K562 (cell line): ENCODE measurements around the gene NBEA. TPM values are rescaled to one million over a fixed set of nuclear protein-coding genes. Genes with fewer than 3 reads are reported as not detected.

Experiments
- ATAC-seq: fragments of 200-7000 bp; cut with Tn5 transposase; 3 replicates; pipeline ENCODE4 v1.9.1; 2020; ENCODE audit warnings: moderate library complexity
- BruUV-seq: library from RNA; stranded (reverse); fragments of 400-500 nt; replicated peaks from 2 replicates; lab custom pipeline; 2021; lab: Mats Ljungman, UMichigan
- CTCF ChIA-PET: fragments of 300-600 bp; formaldehyde crosslinking; extraction: SDS; loops from one replicate; lab custom pipeline; 2021; ENCODE audit warnings: low intra/inter-chr PET ratio; lab: Yijun Ruan, JAX
- POLR2A ChIA-PET: fragments of 300-600, 350-650 bp; sonication (Branson Sonifier 250); formaldehyde crosslinking; extraction: SDS; loops from one replicate; lab custom pipeline; 2021; ENCODE audit warnings: antibody characterized with exemption, inconsistent platforms; lab: Yijun Ruan, JAX
- DNase-seq, 4 experiments: peaks; one replicate each; pipeline versions ENCODE4 v3.0.0 to v3.0.0-alpha.2; 2011 to 2018; ENCODE audit warnings: low spot score in 3 of 4, mixed read lengths in 3 of 4; ENCODE audit errors: extremely low read depth in 1 of 4
- FAIRE-seq: peaks from 2 replicates; lab custom pipeline; 2011; peaks lifted over from hg19 to GRCh38; lab: Jason Lieb, UNC
- H2AFZ ChIP-seq: 2 replicates; pipeline ENCODE4 v1.6.0; 2011; ENCODE audit warnings: low read depth, low read length, control low read depth, inconsistent platforms
- H3K27ac ChIP-seq: fragments of 200-600 bp; 3 replicates; pipeline ENCODE4 v1.8.0; 2011; ENCODE audit warnings: low read depth, mild to moderate bottlenecking, control low read depth, inconsistent platforms, low read length, moderate library complexity, mixed read lengths; ENCODE audit errors: extremely low read depth
- H3K27me3 ChIP-seq, 2 experiments: fragments of 300-600 bp in 1 of 2; 2 replicates in 1 of 2; 3 replicates in 1 of 2; pipeline versions ENCODE4 v1.6.0 to v1.8.0; 2011; ENCODE audit warnings: inconsistent platforms in 2 of 2, low read length in 2 of 2, mild to moderate bottlenecking in 1 of 2, mixed read lengths in 1 of 2, moderate library complexity in 1 of 2; ENCODE audit not compliant: control insufficient read depth in 2 of 2, insufficient read depth in 2 of 2
- H3K36me3 ChIP-seq: fragments of 300-600 bp; 3 replicates; pipeline ENCODE4 v1.8.0; 2011; ENCODE audit warnings: mild to moderate bottlenecking, low read length, inconsistent platforms; ENCODE audit not compliant: control insufficient read depth, insufficient read depth
- H3K4me1 ChIP-seq, 2 experiments: fragments of 200-600 bp in 1 of 2; replicated peaks in 1 of 2; 2 replicates in 1 of 2; 3 replicates in 1 of 2; pipeline versions ENCODE4 v1.5.1 to v1.8.0; 2011; ENCODE audit warnings: inconsistent platforms in 2 of 2, low read length in 2 of 2, mild to moderate bottlenecking in 1 of 2, mixed read lengths in 1 of 2, moderate library complexity in 1 of 2; ENCODE audit not compliant: control insufficient read depth in 2 of 2, insufficient read depth in 2 of 2
- H3K4me2 ChIP-seq: 2 replicates; pipeline ENCODE4 v1.6.1; 2011; ENCODE audit warnings: low read length, control low read depth, inconsistent platforms, mixed read lengths; ENCODE audit not compliant: insufficient read depth
- H3K4me3 ChIP-seq: fragments of 200-600 bp; sonication (generic), shearing (Covaris generic); 2 replicates; pipeline ENCODE4 v1.5.1; 2016; ENCODE audit warnings: control low read depth, inconsistent platforms
- H3K79me2 ChIP-seq: fragments of 200-600 bp; 3 replicates; pipeline ENCODE4 v1.8.0; 2011; ENCODE audit warnings: low read length, inconsistent platforms; ENCODE audit not compliant: control insufficient read depth, insufficient read depth
- H3K9ac ChIP-seq, 2 experiments: 2 replicates each; pipeline versions ENCODE4 v1.6.0 to v1.6.1; 2011; ENCODE audit warnings: low read depth in 2 of 2, low read length in 2 of 2, control low read depth in 1 of 2, inconsistent platforms in 1 of 2, mild to moderate bottlenecking in 1 of 2, mixed read lengths in 1 of 2; ENCODE audit not compliant: insufficient read depth in 1 of 2
- H3K9me1 ChIP-seq: one replicate; pipeline ENCODE4 v1.6.0; 2011; ENCODE audit warnings: inconsistent platforms, mild to moderate bottlenecking, low read length, moderate library complexity; ENCODE audit not compliant: control insufficient read depth, insufficient read depth
- H3K9me3 ChIP-seq: replicated peaks from 2 replicates; pipeline ENCODE4 v1.5.1; 2011; ENCODE audit warnings: low read depth, low read length, inconsistent platforms; ENCODE audit not compliant: control insufficient read depth, insufficient read depth
- H4K20me1 ChIP-seq: replicated peaks from 2 replicates; pipeline ENCODE4 v1.6.1; 2011; ENCODE audit warnings: low read length, inconsistent platforms, mixed read lengths; ENCODE audit not compliant: control insufficient read depth, insufficient read depth
- BRF1 ChIP-seq: IDR thresholded peaks from 3 replicates; pipeline ENCODE4 v1.6.1; 2011; ENCODE audit warnings: borderline replicate concordance, mild to moderate bottlenecking; ENCODE audit not compliant: insufficient read length; ENCODE audit errors: extremely low read depth
- COPS2 ChIP-seq: fragments of 450-650 bp; conservative IDR thresholded peaks from 2 replicates; pipeline ENCODE4 v1.6.1; 2016; ENCODE audit warnings: mild to moderate bottlenecking, moderate library complexity
- DACH1 ChIP-seq: fragments of 450-650 bp; IDR thresholded peaks from 2 replicates; pipeline ENCODE4 v1.6.1; 2018; ENCODE audit not compliant: partially characterized antibody
- EP400 ChIP-seq: fragments of 450-650 bp; IDR thresholded peaks from 2 replicates; pipeline ENCODE4 v1.6.1; 2017; ENCODE audit warnings: antibody characterized with exemption, mild to moderate bottlenecking, moderate library complexity
- HLTF ChIP-seq: fragments of 450-650 bp; IDR thresholded peaks from 2 replicates; pipeline ENCODE4 v1.6.1; 2016
- MTA1 ChIP-seq: fragments of 450-650 bp; IDR thresholded peaks from 2 replicates; pipeline ENCODE4 v1.6.1; 2017; ENCODE audit warnings: borderline replicate concordance
- NCOR1 ChIP-seq: fragments of 450-650 bp; IDR thresholded peaks from 2 replicates; pipeline ENCODE4 v1.6.1; 2016; ENCODE audit warnings: mild to moderate bottlenecking, moderate library complexity
- SP1 ChIP-seq: sonication (generic); formaldehyde crosslinking; IDR thresholded peaks from 2 replicates; pipeline ENCODE4 v1.8.1; 2022; ENCODE audit warnings: mild to moderate bottlenecking, missing genetic modification reagents
- THRB ChIP-seq: fragments of 450-650 bp; formaldehyde crosslinking; conservative IDR thresholded peaks from 2 replicates; pipeline ENCODE4 v1.4.0; 2022; ENCODE audit warnings: mild to moderate bottlenecking, missing genetic modification characterization
- ZNF217 ChIP-seq: sonication (generic); formaldehyde crosslinking; IDR thresholded peaks from 2 replicates; pipeline ENCODE4 v1.8.0; 2022; ENCODE audit warnings: mild to moderate bottlenecking, missing genetic modification reagents
- ZNF41 ChIP-seq: fragments of 250-450 bp; sonication (Bioruptor Pico); conservative IDR thresholded peaks from 2 replicates; pipeline ENCODE4 v1.4.0; 2020; ENCODE audit warnings: mild to moderate bottlenecking
- ZNF583 ChIP-seq: fragments of 250-450 bp; sonication (Bioruptor Pico); IDR thresholded peaks from 2 replicates; pipeline ENCODE4 v1.4.0; 2020
- ZNF696 ChIP-seq: fragments of 250-450 bp; sonication (Bioruptor Pico); conservative IDR thresholded peaks from 2 replicates; pipeline ENCODE4 v1.4.0; 2020; ENCODE audit warnings: mild to moderate bottlenecking, moderate library complexity
- in situ Hi-C: fragments of 300-500 bp; cut with MboI; formaldehyde crosslinking; loops from 4 replicates; pipeline ENCODE4 v1.15.0; 2018; ENCODE audit warnings: inconsistent platforms, mixed read lengths
- intact Hi-C: fragments of 100-400 bp; cut with micrococcal nuclease; formaldehyde crosslinking; loops from 2 replicates; pipeline ENCODE4 v1.14.2; 2022
- polyA plus RNA-seq, 8 experiments: library from polyadenylated mRNA; depleted of rRNA in 4 of 8; stranded (reverse) in 5 of 8; unstranded in 3 of 8; fragments of >200 nt; fragmentation: Nextera tagmentation in 2 of 8; fragmentation: Illumina TruSeq in 1 of 8; extraction: Ambion mirVana in 2 of 8; extraction: Trizol in 1 of 8; gene quantifications; 2 replicates each; pipeline versions ENCODE4 v1.2.1 to v1.2.3, GENCODE V29; 2011 to 2014; ENCODE audit warnings: inconsistent platforms in 1 of 8, missing spikeins in 1 of 8
- total RNA-seq, 7 experiments: library from RNA; depleted of rRNA in 6 of 7; stranded (reverse); fragments of >200 nt in 6 of 7; fragmentation: Illumina TruSeq in 2 of 7; extraction: Trizol in 2 of 7; gene quantifications; 2 replicates each; pipeline versions ENCODE4 v1.2.1 to v1.2.3, GENCODE V29; 2011 to 2021; ENCODE audit warnings: low replicate concordance in 1 of 7
- TF ChIP-seq, protein P1 (sequence below): sonication (generic); formaldehyde crosslinking; IDR thresholded peaks from 2 replicates; pipeline ENCODE4 v1.8.1; 2023; ENCODE audit warnings: mild to moderate bottlenecking, missing genetic modification reagents

Gene NBEA
- total and polyA plus RNA-seq, 9 of the 15 experiments (the other 6 are each of a cell fraction or from before 2014, with no cell fraction given): 0.03 to 0.94 (median 0.05) TPM; not detected in 2

- TF ChIP-seq ZNF41 (CRISPR knock-in tag) (no peak), NCOR1 (no peak), BRF1 (no peak), HLTF (no peak)
Measured at GRCh38 chr13:35129500-35129899, 187.4 kb downstream of the NBEA start (continued).

- Histone ChIP-seq H4K20me1 (no peaks in the 10 kb centered on the region), H3K27me3 (no peaks in the 10 kb centered on the region), H3K9ac (no peak overlapping the region), H3K9me3 (no peaks in the 10 kb centered on the region), H3K9me1 (no peaks in the 10 kb centered on the region), H3K36me3 (no peaks in the 10 kb centered on the region), H3K4me2 (no peak overlapping the region), H3K27ac (no peak overlapping the region), H3K4me3 (no peak overlapping the region)
- intact Hi-C loops: no loop called here
- no peak for DNase-seq
- in situ Hi-C loops: no loop called here
- POLR2A ChIA-PET: no interaction called here
- TF ChIP-seq, protein P1, sequence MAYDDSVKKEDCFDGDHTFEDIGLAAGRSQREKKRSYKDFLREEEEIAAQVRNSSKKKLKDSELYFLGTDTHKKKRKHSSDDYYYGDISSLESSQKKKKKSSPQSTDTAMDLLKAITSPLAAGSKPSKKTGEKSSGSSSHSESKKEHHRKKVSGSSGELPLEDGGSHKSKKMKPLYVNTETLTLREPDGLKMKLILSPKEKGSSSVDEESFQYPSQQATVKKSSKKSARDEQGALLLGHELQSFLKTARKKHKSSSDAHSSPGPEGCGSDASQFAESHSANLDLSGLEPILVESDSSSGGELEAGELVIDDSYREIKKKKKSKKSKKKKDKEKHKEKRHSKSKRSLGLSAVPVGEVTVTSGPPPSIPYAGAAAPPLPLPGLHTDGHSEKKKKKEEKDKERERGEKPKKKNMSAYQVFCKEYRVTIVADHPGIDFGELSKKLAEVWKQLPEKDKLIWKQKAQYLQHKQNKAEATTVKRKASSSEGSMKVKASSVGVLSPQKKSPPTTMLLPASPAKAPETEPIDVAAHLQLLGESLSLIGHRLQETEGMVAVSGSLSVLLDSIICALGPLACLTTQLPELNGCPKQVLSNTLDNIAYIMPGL (CRISPR knock-in tag): no peak
- TF ChIP-seq ZNF583 (CRISPR knock-in tag) (no peak), DACH1 (no peak), COPS2 (no peak), EP400 (no peak), MTA1 (no peak), SP1 (CRISPR knock-in tag) (no peak), ZNF696 (CRISPR knock-in tag) (no peak), ZNF217 (CRISPR knock-in tag) (no peak), THRB (CRISPR knock-in tag) (no peak)
- TF ChIP-seq, all 486 proteins: peak for 0
- Histone ChIP-seq H3K4me1 (no peaks in the 10 kb centered on the region), H2AFZ (no peak overlapping the region), H3K79me2 (no peaks in the 10 kb centered on the region)
- no peak for FAIRE-seq
- CTCF ChIA-PET: no interaction called here
- BruUV-seq: no TSS peak
- no peak for ATAC-seq
Measured at GRCh38 chr13:35131471-35131870, 189.4 kb downstream of the NBEA start.
